D721Med (cell line): Measurements from ENCODE around the gene TASOR2.

Experiments used
- DNase-seq: peaks from one replicate; pipeline ENCODE4 v3.0.0; 2011; ENCODE audit warnings: low spot score; ENCODE audit not compliant: insufficient read length
- FAIRE-seq: peaks from 2 replicates; lab custom pipeline; 2011; peaks lifted over from hg19 to GRCh38; lab: Jason Lieb, UNC
- CTCF ChIP-seq: IDR thresholded peaks from 2 replicates; pipeline ENCODE4 v1.5.1; 2012; ENCODE audit warnings: mild to moderate bottlenecking, control low read depth; ENCODE audit not compliant: insufficient read depth; ENCODE audit errors: missing control alignments

The TASOR2 gene

GRCh38 chr10:5648494-5649457 is 35.9 kb upstream of the TASOR2 start:
- TF ChIP-seq CTCF, result no peak
- DNase-seq, result no peak
- no peak for FAIRE-seq

- FAIRE-seq, result no peak
- no peak for TF ChIP-seq CTCF
Measured at GRCh38 chr10:5649746-5650145, 34.9 kb upstream of the TASOR2 start.

GRCh38 chr10:5650664-5651387 is 33.8 kb upstream of the TASOR2 start:
- FAIRE-seq, result no peak
- no peak for DNase-seq
- TF ChIP-seq CTCF, result no peak

More at GRCh38 chr10:5649746-5650145, 34.9 kb upstream of the TASOR2 start:
- DNase-seq, result no peak

GRCh38 chr10:5651388-5651764 is 33.3 kb upstream of the TASOR2 start:
- no peak for DNase-seq
- no peak for FAIRE-seq
- no peak for TF ChIP-seq CTCF

- no peak for FAIRE-seq
- TF ChIP-seq CTCF, result no peak
- DNase-seq, result no peak
Measured at GRCh38 chr10:5652746-5653145, 31.9 kb upstream of the TASOR2 start.

GRCh38 chr10:5654218-5654755 is 30.4 kb upstream of the TASOR2 start:
- no peak for FAIRE-seq
- no peak for TF ChIP-seq CTCF
- DNase-seq, result no peak
